ENCODE results near the gene METTL8.

The METTL8 gene

GRCh38 chr2:171279983-171280790, 153.6 kb downstream of the METTL8 start:
- no peak for TF ChIP-seq LEF1 (IDR thresholded peaks at IDR 0.05; ENCODE audit: borderline replicate concordance)
- TF ChIP-seq BHLHE40 (IDR thresholded peaks at IDR 0.05; ENCODE audit: borderline replicate concordance): no peak
- TF ChIP-seq L3MBTL2 (conservative IDR thresholded peaks at IDR 0.05): no peak
- no peak for TF ChIP-seq FOXM1 (IDR thresholded peaks at IDR 0.05; ENCODE audit: borderline replicate concordance)
- no peak for TF ChIP-seq PKNOX1 (IDR thresholded peaks at IDR 0.05)
- no peak for TF ChIP-seq HDGF (IDR thresholded peaks at IDR 0.05; ENCODE audit: borderline replicate concordance)
- no peak for TF ChIP-seq ARNT (IDR thresholded peaks at IDR 0.05)
- no peak for TF ChIP-seq CTBP1 (IDR thresholded peaks at IDR 0.05; ENCODE audit: borderline replicate concordance)
- no peak for TF ChIP-seq ZNF384 (IDR thresholded peaks at IDR 0.05)
- TF ChIP-seq ELF4 (IDR thresholded peaks at IDR 0.05): no peak
- no peak for TF ChIP-seq NFRKB (IDR thresholded peaks at IDR 0.05)
- TF ChIP-seq FOXA1 (IDR thresholded peaks at IDR 0.05): no peak
- TF ChIP-seq TARDBP (IDR thresholded peaks at IDR 0.05): no peak
- ChIA-PET POLR2A (interaction anchor here (0.7 kb wide), 1 partner anchor 539 kb away, joined by 3 read pairs; no protein-coding TSS in a partner anchor), CTCF (interaction anchor here (0.6 kb wide), 1 partner anchor 1219 kb away, joined by 5 read pairs; no protein-coding TSS in a partner anchor)
- no peak for DNase-seq (ENCODE audit: extremely low spot score)

- ChIA-PET CTCF (no interaction called here), POLR2A (no interaction called here)
- no peak for DNase-seq (ENCODE audit: extremely low spot score)
- TF ChIP-seq L3MBTL2 (conservative IDR thresholded peaks at IDR 0.05) (no peak), ELF4 (IDR thresholded peaks at IDR 0.05) (no peak), CTBP1 (IDR thresholded peaks at IDR 0.05; ENCODE audit: borderline replicate concordance) (no peak), FOXM1 (IDR thresholded peaks at IDR 0.05; ENCODE audit: borderline replicate concordance) (no peak)
These were observed 159.0 kb downstream of the METTL8 start for GRCh38 chr2:171274757-171275156.

- ChIA-PET POLR2A (no interaction called here), CTCF (interaction anchor here (0.6 kb wide), 1 partner anchor 1043 kb away, joined by 3 read pairs; no protein-coding TSS in a partner anchor)
- no peak for DNase-seq (ENCODE audit: extremely low spot score)
- TF ChIP-seq SP1 (IDR thresholded peaks at IDR 0.05): no peak
These were observed 161.8 kb downstream of the METTL8 start for GRCh38 chr2:171271971-171272436.

DNA sequence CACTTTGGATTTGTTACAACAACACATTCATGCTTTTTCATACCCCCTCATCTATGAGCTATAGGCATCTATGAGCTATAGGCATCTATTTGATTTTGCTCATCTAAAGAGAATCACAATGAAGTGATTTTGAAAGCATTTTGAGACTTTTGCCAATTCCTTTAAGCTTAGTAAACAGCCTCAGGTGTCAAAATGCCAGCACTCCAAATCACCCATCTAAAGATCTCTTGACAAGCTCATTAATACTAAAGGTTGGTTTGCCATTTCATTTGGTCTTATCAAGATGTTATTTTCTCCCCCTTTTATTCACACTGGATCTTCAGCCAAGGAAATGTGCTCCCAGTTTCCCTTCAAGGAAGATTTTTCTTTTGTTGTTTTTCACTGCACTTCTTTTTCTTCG, 162.4 kb downstream of the METTL8 start:
- no peak for TF ChIP-seq FOXA1 (IDR thresholded peaks at IDR 0.05)
- TF ChIP-seq L3MBTL2 (conservative IDR thresholded peaks at IDR 0.05): no peak
- TF ChIP-seq TARDBP (IDR thresholded peaks at IDR 0.05): no peak
- TF ChIP-seq CTBP1 (IDR thresholded peaks at IDR 0.05; ENCODE audit: borderline replicate concordance): no peak
- TF ChIP-seq HDGF (IDR thresholded peaks at IDR 0.05; ENCODE audit: borderline replicate concordance): no peak
- no peak for TF ChIP-seq PKNOX1 (IDR thresholded peaks at IDR 0.05)
- TF ChIP-seq SP1 (IDR thresholded peaks at IDR 0.05): no peak
- no peak for TF ChIP-seq ELF4 (IDR thresholded peaks at IDR 0.05)
- no peak for TF ChIP-seq FOXM1 (IDR thresholded peaks at IDR 0.05; ENCODE audit: borderline replicate concordance)
- TF ChIP-seq ARNT (IDR thresholded peaks at IDR 0.05): no peak
- TF ChIP-seq ZNF384 (IDR thresholded peaks at IDR 0.05): no peak
- TF ChIP-seq LEF1 (IDR thresholded peaks at IDR 0.05; ENCODE audit: borderline replicate concordance): no peak
- TF ChIP-seq SUZ12 (IDR thresholded peaks at IDR 0.05): no peak
- no peak for TF ChIP-seq BHLHE40 (IDR thresholded peaks at IDR 0.05; ENCODE audit: borderline replicate concordance)
- TF ChIP-seq NFRKB (IDR thresholded peaks at IDR 0.05): no peak
- TF ChIP-seq FOXK2 (IDR thresholded peaks at IDR 0.05): no peak
- no peak for DNase-seq (ENCODE audit: extremely low spot score)
- CTCF ChIA-PET: no interaction called here
- POLR2A ChIA-PET: no interaction called here

- ChIA-PET POLR2A (no interaction called here), CTCF (no interaction called here)
- no peak for DNase-seq (ENCODE audit: extremely low spot score)
- TF ChIP-seq BHLHE40 (IDR thresholded peaks at IDR 0.05; ENCODE audit: borderline replicate concordance) (no peak), LEF1 (IDR thresholded peaks at IDR 0.05; ENCODE audit: borderline replicate concordance) (no peak)
These were observed 165.7 kb downstream of the METTL8 start for GRCh38 chr2:171267855-171268629.

All from HEK293T (cell line).